Measurements from ENCODE around the gene DGKD. TPM values are rescaled to one million over a fixed set of nuclear protein-coding genes. Genes with fewer than 3 reads are reported as not detected.

Gene DGKD
- total RNA-seq, 4 donors from 2014 or later, result 26.3 to 41.3 (median 30.4) TPM

DNA sequence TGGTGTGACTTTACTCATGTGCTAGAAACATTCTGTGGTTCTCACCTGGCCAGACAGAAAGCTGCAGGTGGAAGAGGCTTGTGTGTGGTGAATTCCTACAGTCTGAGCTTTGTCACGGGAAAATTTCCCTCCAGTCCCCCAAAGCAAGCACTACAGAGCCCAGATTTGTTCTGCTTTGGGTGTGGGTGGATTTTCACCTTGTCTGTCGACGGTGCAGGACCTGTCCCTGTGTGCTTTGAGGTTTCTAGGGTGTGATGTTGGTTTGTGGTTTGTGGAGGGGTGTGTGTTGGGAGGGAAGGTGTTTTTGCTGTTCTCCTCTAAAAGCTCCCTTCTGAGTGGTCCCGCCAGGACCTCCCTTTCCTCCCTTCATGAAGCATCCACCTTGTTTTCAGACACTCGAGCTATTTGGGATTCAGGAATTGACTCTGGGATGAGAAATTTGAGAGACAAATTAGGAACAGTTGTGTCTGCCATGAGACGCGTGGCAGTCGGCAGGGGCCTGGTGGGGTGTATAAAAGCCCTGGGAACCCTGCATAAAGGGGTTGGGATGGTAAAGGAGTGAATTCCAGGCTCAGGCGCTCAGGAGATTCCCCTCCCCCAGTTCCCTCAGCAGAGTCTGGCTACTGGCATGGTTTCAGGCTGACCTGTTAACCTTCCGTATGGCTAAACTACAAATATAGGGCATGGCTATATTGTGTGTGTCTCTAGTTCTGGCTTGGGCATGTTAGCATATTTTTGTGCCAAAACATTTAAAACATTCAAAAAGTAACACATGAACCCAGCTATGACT, 65.5 kb downstream of the DGKD start:
- H3K27ac ChIP-seq, result peak overlapping the region; percentile 92 to 97 (median 96)
- H3K27me3 ChIP-seq, result no peaks in the 10 kb centered on the region
- peak in 1 of 2 donors; percentile 12 for ATAC-seq
- H3K36me3 ChIP-seq, result no peaks in the 10 kb centered on the region
- H3K9me3 ChIP-seq, result no peaks in the 10 kb centered on the region
- TF ChIP-seq, protein P1, sequence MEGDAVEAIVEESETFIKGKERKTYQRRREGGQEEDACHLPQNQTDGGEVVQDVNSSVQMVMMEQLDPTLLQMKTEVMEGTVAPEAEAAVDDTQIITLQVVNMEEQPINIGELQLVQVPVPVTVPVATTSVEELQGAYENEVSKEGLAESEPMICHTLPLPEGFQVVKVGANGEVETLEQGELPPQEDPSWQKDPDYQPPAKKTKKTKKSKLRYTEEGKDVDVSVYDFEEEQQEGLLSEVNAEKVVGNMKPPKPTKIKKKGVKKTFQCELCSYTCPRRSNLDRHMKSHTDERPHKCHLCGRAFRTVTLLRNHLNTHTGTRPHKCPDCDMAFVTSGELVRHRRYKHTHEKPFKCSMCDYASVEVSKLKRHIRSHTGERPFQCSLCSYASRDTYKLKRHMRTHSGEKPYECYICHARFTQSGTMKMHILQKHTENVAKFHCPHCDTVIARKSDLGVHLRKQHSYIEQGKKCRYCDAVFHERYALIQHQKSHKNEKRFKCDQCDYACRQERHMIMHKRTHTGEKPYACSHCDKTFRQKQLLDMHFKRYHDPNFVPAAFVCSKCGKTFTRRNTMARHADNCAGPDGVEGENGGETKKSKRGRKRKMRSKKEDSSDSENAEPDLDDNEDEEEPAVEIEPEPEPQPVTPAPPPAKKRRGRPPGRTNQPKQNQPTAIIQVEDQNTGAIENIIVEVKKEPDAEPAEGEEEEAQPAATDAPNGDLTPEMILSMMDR (IDR thresholded peaks at IDR 0.05 in 4 of 5, conservative IDR thresholded peaks at IDR 0.05 in 1 of 5), result no peak
- TF ChIP-seq POLR2A (IDR thresholded peaks at IDR 0.05), result no peak
- peak overlapping the region; percentile 54 to 66 (median 62) for H3K4me3 ChIP-seq
- intact Hi-C loops (cut with DNase I; ENCODE audit: low total_unique reads), result loop anchor here (10.0 kb wide), 1 partner anchor 1715 kb away; the partner anchor contains the start of gene PTMA
- H3K4me1 ChIP-seq, result peaks cover 73 to 85% of the 10 kb centered on the region in 2 donors
- peak in 1 of 2 donors; percentile 70 for DNase-seq
- in situ Hi-C loops (cut with MboI; ENCODE audit: low sequenced_read_pairs in 4 of 4), result no loop called here

- no peaks in the 10 kb centered on the region for H3K9me3 ChIP-seq
- in situ Hi-C loops (cut with MboI; ENCODE audit: low sequenced_read_pairs in 4 of 4), result no loop called here
- H3K4me1 ChIP-seq, result peaks cover 78 to 85% of the 10 kb centered on the region in 2 donors
- TF ChIP-seq, protein P1 (IDR thresholded peaks at IDR 0.05 in 4 of 5, conservative IDR thresholded peaks at IDR 0.05 in 1 of 5), result no peak
- peak; percentile 57 to 58 for TF ChIP-seq POLR2A (IDR thresholded peaks at IDR 0.05)
- H3K27ac ChIP-seq, result peak overlapping the region; percentile 92 to 97 (median 96)
- ATAC-seq, result no peak
- peak overlapping the region; percentile 54 to 66 (median 62) for H3K4me3 ChIP-seq
- H3K36me3 ChIP-seq, result no peaks in the 10 kb centered on the region
- intact Hi-C loops (cut with DNase I; ENCODE audit: low total_unique reads), result loop anchor here (10.0 kb wide), 1 partner anchor 1716 kb away; the partner anchor contains the start of gene PTMA
- no peaks in the 10 kb centered on the region for H3K27me3 ChIP-seq
- peak in 1 of 2 donors; percentile 69 for DNase-seq
These were observed 67.0 kb downstream of the DGKD start for GRCh38 chr2:233421091-233421816.

DNA sequence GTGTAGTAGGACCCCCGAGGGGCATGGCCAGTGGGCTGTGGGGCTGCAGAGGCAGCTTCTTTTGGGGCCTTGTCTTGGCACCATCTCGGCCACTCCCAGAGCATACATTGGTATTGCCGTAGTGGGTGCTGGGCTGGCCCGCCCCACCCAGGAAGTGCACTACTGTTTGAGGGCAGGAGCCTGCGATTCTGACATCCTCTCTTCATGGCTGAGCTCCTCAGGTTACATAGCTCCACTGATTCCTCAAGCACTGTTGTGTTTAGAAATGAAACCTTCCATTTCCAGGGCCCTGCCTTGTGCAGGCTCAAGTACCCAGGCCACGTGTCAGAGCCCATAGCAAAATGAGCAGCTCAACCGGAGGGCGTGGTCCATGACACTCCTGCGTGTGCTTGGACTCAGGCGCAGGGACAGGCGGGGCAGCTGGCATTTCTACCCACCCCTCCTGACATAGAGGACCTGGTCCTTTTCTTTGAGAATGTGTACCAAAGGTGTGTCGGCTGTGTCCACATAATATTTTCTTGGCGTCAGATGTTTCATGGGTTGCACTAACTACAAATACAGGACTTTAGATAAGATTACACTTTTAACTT, 67.9 kb downstream of the DGKD start:
- DNase-seq (peak; percentile 92 to 96), ATAC-seq (peak; percentile 47 to 51)
- no peaks in the 10 kb centered on the region for H3K27me3 ChIP-seq
- intact Hi-C loops (cut with DNase I; ENCODE audit: low total_unique reads), result loop anchor here (10.0 kb wide), 1 partner anchor 1717 kb away; the partner anchor contains the start of gene PTMA
- H3K27ac ChIP-seq, result peak overlapping the region; percentile 92 to 97 (median 96)
- in situ Hi-C loops (cut with MboI; ENCODE audit: low sequenced_read_pairs in 4 of 4), result no loop called here
- H3K4me1 ChIP-seq, result peaks cover 81 to 84% of the 10 kb centered on the region in 2 donors
- peak overlapping the region; percentile 54 to 66 (median 62) for H3K4me3 ChIP-seq
- TF ChIP-seq POLR2A (IDR thresholded peaks at IDR 0.05), result peak; percentile 66 to 70
- TF ChIP-seq, protein P1 (IDR thresholded peaks at IDR 0.05 in 4 of 5, conservative IDR thresholded peaks at IDR 0.05 in 1 of 5), result no peak
- no peaks in the 10 kb centered on the region for H3K36me3 ChIP-seq
- H3K9me3 ChIP-seq, result no peaks in the 10 kb centered on the region

- ATAC-seq (peak in 1 of 2 donors; percentile 23), DNase-seq (peak in 1 of 2 donors; percentile 69)
- intact Hi-C loops (cut with DNase I; ENCODE audit: low total_unique reads) (loop anchor here (10.0 kb wide), 1 partner anchor 1718 kb away; the partner anchor contains the start of gene PTMA), in situ Hi-C loops (cut with MboI; ENCODE audit: low sequenced_read_pairs in 4 of 4) (no loop called here)
- peak overlapping the region in 3 of 4 donors; percentile 5 to 61 (median 31) for H3K4me3 ChIP-seq
- H3K36me3 ChIP-seq, result no peaks in the 10 kb centered on the region
- H3K27ac ChIP-seq, result peak overlapping the region; percentile 92 to 97 (median 96)
- H3K4me1 ChIP-seq, result peaks cover 88 to 92% of the 10 kb centered on the region in 2 donors
- TF ChIP-seq, protein P1 (IDR thresholded peaks at IDR 0.05 in 4 of 5, conservative IDR thresholded peaks at IDR 0.05 in 1 of 5), result peak in 1 of 5 experiments; percentile 21
- TF ChIP-seq POLR2A (IDR thresholded peaks at IDR 0.05), result no peak
- H3K27me3 ChIP-seq, result no peaks in the 10 kb centered on the region
- no peaks in the 10 kb centered on the region for H3K9me3 ChIP-seq
These were observed 68.6 kb downstream of the DGKD start for GRCh38 chr2:233422649-233423551.
